NCI-H1436 treated with DMSO at 0.1 percent for 48 hours (cell line): Measurements from ENCODE around the gene OR1J2.
"Not testable (repeated sequence)": the region's sequence is repeated elsewhere in the genome, so short reads cannot be mapped to it uniquely, and the experiment has no call there.

Experiments
- DNase-seq: peaks from one replicate; lab custom pipeline; 2025; lab: John Stamatoyannopoulos, UW

OR1J2 gene, protein sequence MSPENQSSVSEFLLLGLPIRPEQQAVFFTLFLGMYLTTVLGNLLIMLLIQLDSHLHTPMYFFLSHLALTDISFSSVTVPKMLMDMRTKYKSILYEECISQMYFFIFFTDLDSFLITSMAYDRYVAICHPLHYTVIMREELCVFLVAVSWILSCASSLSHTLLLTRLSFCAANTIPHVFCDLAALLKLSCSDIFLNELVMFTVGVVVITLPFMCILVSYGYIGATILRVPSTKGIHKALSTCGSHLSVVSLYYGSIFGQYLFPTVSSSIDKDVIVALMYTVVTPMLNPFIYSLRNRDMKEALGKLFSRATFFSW

DNA sequence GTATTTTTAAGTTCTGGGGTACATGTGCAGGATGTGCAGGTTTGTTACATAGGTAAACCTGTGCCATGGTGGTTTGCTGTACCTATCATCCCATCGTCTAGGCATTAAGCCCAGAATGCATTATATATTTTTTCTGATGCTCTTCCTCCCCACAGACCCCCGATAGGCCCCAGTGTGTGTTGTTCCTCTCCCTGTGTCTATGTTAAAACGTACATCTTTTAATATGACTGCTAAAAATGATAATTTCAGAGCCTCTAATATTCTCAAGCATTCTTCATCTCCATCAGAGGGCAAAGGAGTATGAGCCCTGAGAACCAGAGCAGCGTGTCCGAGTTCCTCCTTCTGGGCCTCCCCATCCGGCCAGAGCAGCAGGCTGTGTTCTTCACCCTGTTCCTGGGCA lies at the start of gene OR1J2:
Gene OR1J2, plus strand, starts transcription at position 301 of the 400 bp plus-strand sequence. Its CDS starts 0 bp downstream, at position 301.
- DNase-seq = no peak

- peak; percentile 34 for DNase-seq
Observed at GRCh38 chr9:122463828-122464632, 46.6 kb upstream of the OR1J2 start.

GRCh38 chr9:122464633-122465567 lies 45.7 kb upstream of the OR1J2 start:
- DNase-seq = no peak

DNA sequence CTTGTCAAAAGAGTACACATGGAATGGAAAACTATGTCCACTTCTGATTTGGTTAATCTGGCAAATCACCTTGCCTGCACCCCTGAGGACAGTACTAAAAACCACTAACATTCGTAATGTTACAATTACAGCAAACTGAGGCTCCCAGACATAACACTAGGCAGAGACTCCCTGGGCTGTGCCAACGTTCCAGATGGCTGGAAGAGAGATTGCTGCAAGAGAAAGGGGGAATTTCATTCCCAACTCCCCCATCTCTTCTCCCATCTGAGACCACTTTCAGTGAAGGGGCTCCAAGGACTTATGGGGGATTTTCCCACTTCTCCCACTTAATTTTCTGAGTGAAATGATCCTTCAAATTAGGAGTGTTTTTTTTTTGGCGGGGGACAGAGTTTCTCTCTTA lies 44.1 kb upstream of the OR1J2 start:
- DNase-seq = no peak

GRCh38 chr9:122468735-122469134 lies 41.9 kb upstream of the OR1J2 start:
- no peak for DNase-seq

DNA sequence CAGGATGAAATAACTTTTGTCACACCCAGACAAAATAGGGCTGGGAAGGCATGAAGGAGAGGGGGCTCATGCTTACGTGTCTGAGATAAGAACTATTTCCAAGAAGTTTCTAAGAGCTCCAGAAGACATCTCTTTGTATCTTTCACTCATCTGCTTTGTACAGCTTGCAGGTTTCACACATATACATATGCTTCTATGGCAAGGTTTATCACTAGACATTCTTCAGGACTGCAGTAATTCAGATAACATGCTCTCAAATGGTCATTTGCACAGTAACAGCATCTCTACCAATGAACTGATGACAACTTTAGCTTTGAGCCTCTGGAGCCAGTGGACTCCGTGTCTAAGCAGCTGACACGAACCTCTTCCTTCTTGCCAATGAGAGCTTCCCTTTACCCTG lies 36.0 kb upstream of the OR1J2 start:
- DNase-seq = no peak

DNA sequence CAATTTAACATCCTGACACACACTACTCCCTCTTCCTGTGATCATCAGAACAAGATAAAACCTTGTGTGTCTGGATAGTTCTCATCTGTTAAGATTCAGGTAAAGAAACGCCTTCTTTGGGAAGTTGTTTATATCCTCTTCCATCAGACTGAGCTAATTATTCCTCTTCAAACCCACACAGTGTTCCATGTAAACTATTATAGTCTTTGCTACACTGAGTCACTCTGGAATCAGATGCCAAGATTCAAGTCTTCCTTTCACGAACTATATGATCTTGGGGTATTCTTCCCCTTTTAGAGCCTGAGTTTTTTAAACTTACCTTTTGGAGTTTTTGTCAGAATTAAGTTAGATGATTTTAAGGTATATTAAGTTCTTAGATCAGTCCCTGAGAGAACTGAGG lies 34.9 kb upstream of the OR1J2 start:
- no peak for DNase-seq

GRCh38 chr9:122477346-122477745 lies 33.3 kb upstream of the OR1J2 start:
- DNase-seq = no peak

DNA sequence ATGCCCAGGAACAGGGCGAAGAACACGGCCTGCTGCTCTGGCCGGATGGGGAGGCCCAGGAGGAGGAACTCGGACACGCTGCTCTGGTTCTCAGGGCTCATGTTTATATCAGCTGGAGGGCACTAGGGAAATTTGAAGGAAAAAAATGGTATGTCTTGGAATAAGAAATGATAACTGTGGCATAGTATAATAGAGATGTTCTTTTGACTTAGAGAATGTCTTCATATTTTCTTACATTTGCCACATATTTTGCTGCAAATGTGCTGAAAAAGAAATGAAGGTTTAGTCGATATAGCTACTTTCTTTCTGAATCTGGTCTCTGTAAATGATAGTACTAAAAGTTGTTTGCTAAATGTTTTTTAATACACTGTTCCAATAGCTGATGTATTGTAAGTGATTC lies 32.8 kb upstream of the OR1J2 start, which contains the start of gene OR1J1:
Gene OR1J1, minus strand, starts transcription at position 101 of the 400 bp plus-strand sequence. Its CDS starts 0 bp downstream, at position 101.
- DNase-seq = no peak

GRCh38 chr9:122479062-122479461 lies 31.5 kb upstream of the OR1J2 start:
- no peak for DNase-seq

DNA sequence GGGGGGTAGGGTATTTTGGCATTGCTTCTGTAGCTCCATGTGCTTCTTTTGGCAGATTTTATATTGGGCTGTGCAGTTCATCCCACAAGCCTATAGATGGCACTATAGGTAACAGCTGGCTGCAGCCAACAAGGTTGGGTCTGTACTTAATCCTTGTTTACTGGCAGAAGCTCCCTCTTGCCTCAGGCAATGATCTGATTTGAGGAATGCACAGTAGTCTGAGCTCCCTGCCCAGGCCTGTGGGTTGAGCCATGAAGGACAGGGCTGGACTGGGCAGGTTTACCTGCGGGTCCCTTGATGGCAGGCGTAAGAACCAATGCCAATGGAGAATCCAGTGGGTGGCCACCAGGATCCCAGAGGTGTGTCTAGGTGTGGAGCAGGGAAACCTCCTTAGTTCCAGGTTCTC lies 11.7 kb upstream of the OR1J2 start:
- no peak for DNase-seq

DNA sequence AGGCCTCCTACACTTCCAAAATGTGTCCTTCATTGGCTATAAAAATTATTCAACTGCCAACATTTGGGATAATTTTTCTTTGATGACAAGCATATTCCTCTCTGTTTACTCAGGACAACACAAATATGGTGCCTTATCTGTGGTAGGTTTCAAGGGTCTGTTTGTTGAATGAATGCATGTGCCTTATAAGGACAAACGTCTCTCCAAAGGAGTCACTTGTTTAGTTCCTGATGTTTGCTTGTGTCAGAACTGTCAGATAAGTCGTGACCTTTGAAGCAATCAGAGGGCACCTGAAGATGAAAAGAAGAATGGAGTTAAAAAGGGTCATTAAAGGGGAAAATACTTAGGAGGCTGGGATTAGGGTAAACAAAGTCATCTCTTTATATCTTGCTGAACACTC lies 3.6 kb upstream of the OR1J2 start:
- DNase-seq = no peak

GRCh38 chr9:122518226-122518625 lies 7.6 kb downstream of the OR1J2 start:
- no peak for DNase-seq

- DNase-seq = no peak
Observed at GRCh38 chr9:122518841-122519240, 8.2 kb downstream of the OR1J2 start, which contains the start of gene OR1J4. OR1J4 (plus strand) TSS chr9:122519141; CDS start chr9:122519141, 0 bp downstream.

DNA sequence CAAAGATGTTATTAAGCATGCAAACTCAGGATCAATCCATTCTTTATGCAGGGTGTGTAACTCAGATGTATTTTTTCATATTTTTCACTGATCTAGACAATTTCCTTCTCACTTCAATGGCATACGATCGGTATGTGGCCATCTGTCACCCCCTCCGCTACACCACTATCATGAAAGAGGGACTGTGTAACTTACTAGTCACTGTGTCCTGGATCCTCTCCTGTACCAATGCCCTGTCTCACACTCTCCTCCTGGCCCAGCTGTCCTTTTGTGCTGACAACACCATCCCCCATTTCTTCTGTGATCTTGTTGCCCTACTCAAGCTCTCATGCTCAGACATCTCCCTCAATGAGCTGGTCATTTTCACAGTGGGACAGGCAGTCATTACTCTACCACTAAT lies 8.8 kb downstream of the OR1J2 start:
- no peak for DNase-seq

DNA sequence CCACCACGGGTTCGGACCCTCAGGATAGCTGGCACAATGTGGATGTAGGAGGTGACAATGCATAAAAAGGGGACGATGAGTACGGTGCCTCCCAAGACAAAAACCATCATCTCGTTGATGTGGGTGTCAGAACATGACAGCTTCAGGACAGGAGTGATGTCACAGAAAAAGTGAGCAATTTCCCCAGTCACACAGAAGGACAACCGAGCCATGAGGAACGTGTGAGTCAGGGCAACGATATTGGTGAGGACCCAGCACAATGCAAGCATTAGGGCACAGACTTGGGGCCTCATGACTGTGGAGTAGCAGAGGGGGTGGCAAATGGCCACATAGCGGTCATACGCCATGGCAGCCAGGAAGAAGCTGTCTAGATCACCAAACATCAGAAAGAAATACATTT lies 16.0 kb downstream of the OR1J2 start:
- DNase-seq = no peak

DNA sequence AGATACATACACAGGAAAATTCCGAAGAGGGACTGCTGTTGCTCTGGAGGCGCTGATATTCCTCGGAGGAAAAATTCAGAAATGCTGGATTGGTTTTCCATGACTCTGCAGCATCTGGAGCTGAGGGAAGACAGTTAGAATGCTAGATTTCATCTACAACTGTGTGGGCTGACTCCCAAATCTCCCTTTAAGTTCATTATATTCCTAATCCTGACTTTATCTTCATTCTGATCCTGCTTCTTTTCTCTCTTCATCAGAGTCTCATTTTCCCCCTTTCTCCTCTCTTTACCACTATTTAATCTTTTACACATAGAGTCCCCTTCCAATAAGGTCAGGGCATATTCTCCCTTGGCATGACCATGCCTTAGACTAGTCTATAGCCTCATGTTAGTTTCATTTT lies 16.6 kb downstream of the OR1J2 start, which contains the start of gene OR1N1:
Gene OR1N1, minus strand, starts transcription at position 101 of the 400 bp plus-strand sequence. Its CDS starts 0 bp downstream, at position 101.
- DNase-seq = no peak

DNA sequence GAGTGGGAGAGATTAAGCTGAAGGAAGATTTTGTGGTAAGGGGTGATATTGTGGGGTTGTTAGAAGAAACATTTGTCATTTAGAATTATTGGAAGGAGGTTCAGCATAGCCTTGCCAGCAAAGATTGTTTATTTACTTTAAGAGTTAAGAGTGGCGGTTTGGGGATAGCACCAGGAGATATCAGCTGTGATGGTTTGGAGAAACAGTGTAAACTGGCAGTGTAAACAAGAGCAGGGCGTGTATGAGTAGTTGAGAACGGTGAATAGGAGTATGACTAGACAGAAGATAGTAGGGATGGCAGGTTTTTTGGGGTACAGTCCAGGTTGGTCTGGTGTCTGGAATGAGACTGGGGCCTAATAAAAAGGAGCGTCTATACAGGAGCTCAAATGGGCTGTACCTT lies 20.6 kb downstream of the OR1J2 start:
- not testable (repeated sequence) for DNase-seq

DNA sequence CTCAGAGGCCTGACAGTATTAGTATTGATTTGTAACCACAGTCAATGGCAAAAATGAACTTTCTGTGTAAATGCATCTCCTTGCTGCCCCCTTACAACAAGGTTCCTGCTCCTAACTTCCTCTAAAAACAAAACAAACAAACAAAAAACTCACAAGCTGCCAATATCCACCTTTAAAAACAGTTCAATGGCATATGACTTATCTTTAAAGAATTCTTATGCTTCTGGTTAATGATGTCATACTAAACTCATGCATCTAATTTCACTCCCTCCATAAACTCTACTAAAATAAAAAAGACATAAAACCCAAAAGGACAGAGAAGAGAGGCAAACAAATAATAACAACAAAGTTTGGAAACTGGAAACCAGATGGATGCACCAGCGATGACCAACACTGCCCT lies 25.5 kb downstream of the OR1J2 start:
- no peak for DNase-seq

DNA sequence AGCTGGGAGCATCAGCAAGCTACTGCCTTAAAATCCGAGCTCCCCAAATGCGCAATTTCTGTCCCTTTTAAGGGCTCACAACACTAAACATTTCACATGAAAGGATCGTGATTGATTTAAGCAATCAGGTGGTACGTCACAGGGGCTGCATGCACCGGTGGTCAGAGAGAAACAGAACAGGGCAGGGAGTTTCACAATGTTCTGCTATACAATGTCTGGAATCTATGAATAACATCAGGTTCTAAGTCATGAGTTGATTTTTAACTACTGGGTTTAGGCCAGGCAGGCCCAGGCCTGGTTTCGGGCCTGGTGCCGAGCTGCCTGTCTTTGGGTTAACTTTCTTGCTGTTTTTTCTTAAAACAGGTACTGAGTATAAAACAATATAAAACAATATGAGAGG lies 26.5 kb downstream of the OR1J2 start:
- not testable (repeated sequence) for DNase-seq

DNA sequence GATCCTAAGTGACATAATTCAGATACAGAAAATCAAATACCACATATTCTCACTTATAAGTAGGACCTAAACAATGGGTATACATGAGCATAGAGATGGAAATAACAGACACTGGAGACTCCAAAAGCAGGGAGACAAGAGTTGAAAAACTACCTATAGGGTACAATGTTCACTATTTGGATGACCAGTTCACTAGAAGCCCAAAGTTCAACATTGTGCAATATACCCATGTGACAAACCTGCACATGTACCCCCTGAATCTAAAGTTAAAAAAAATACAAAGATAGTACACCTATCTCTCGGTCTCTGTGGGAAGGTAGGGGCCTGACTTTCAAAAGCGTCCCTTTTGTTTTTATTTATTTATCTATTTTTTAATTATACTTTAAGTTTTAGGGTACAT lies 28.2 kb downstream of the OR1J2 start:
- no peak for DNase-seq

DNA sequence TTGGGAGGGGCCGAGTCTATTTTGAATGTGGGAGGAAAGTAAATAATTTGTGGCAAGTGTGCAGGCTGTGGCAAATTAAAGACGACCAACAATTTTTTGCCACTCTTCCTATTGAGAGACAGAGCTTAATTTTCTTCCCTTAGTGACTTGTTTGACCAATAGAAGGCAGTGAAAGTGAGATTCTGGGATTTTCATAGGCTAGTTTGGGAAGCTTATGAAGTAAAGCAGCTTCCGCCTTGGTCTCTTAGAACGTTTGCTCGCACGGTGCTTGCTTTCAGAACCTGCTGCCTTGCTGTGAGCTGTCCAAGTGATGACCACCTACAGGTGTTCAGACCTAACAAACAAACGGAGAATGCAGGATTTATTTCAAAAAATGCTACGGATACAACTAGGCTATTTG lies 35.6 kb downstream of the OR1J2 start:
- DNase-seq = no peak
